Measurements from ENCODE around the gene ALDOA.

Gene ALDOA

GRCh38 chr16:30117768-30118167 lies 52.2 kb downstream of the ALDOA start:
- FAIRE-seq: no peak

- FAIRE-seq: no peak
Observed at GRCh38 chr16:30119428-30119827, 53.9 kb downstream of the ALDOA start.
